AG04450 (cell line): ENCODE measurements around the gene GABBR1. TPM values are rescaled to one million over a fixed set of nuclear protein-coding genes. Genes with fewer than 3 reads are reported as not detected.

ENCODE experiments used
- CTCF ChIA-PET: fragments of 300-600, 350-600 bp; formaldehyde crosslinking; extraction: SDS; loops from one replicate; lab custom pipeline; 2022; ENCODE audit warnings: antibody characterized with exemption, inconsistent platforms; lab: Charles Lee
- POLR2A ChIA-PET: fragments of 350-600 bp; formaldehyde crosslinking; extraction: SDS; loops from one replicate; lab custom pipeline; 2021; ENCODE audit warnings: antibody characterized with exemption, inconsistent platforms; lab: Yijun Ruan, JAX
- DNase-seq: peaks from one replicate; pipeline ENCODE4 v3.0.0-alpha.2; 2011; ENCODE audit warnings: low read depth, low spot score
- H3K27ac ChIP-seq: one replicate; pipeline ENCODE4 v1.5.1; 2012; ENCODE audit warnings: low read depth, low read length, control low read depth
- H3K27me3 ChIP-seq: one replicate; pipeline ENCODE4 v1.6.0; 2012; ENCODE audit warnings: low read length; ENCODE audit not compliant: control insufficient read depth, insufficient read depth
- H3K4me3 ChIP-seq: 2 replicates; pipeline ENCODE4 v1.5.1; 2011; ENCODE audit warnings: mild to moderate bottlenecking, low read depth, low read length, control low read depth
- H3K9me3 ChIP-seq: 2 replicates; pipeline ENCODE4 v1.5.1; 2012; ENCODE audit warnings: low read length; ENCODE audit not compliant: control insufficient read depth, insufficient read depth
- CTCF ChIP-seq: IDR thresholded peaks from 2 replicates; pipeline ENCODE4 v1.5.1; 2011; ENCODE audit warnings: low read depth, low read length, control low read depth, inconsistent platforms
- polyA plus RNA-seq: library from polyadenylated mRNA; depleted of rRNA; stranded (reverse); fragments of >200 nt; gene quantifications from 2 replicates; pipeline ENCODE4 v1.2.3, GENCODE V29; 2011

The GABBR1 gene
- polyA plus RNA-seq, 1 experiment = 14.6 TPM

GRCh38 chr6:29633534-29633905, 537 bp upstream of the GABBR1 start:
- Histone ChIP-seq H3K4me3 (peak overlapping the region; percentile 79), H3K9me3 (no peaks in the 10 kb centered on the region; the same call in 1 of the 2 replicates), H3K27ac (peak overlapping the region; percentile 47), H3K27me3 (no peaks in the 10 kb centered on the region)
- ChIA-PET CTCF (interaction anchor here (0.9 to 13.4 kb wide), 3 partner anchors 17 to 470 kb away, joined by 3 to 281 read pairs (median 4); no protein-coding TSS in a partner anchor), POLR2A (interaction anchor here (0.6 to 1.7 kb wide), 5 partner anchors 14 to 816 kb away, joined by 3 to 12 read pairs (median 3); no protein-coding TSS in a partner anchor)
- no peak for DNase-seq
- TF ChIP-seq CTCF = no peak

- CTCF ChIA-PET = interaction anchor here (0.7 to 13.4 kb wide), 2 partner anchors 19 to 485 kb away, joined by 3 to 281 read pairs; no protein-coding TSS in a partner anchor
- no peak for TF ChIP-seq CTCF
- peak overlapping the region; percentile 21 for H3K27ac ChIP-seq
Observed at GRCh38 chr6:29631860-29632731, 887 bp downstream of the GABBR1 start.

GRCh38 chr6:29631209-29631810, 1.7 kb downstream of the GABBR1 start:
- ChIA-PET CTCF (interaction anchor here (1.0 to 13.4 kb wide), 2 partner anchors 20 to 203 kb away, joined by 3 to 281 read pairs; no protein-coding TSS in a partner anchor), POLR2A (no interaction called here)
- Histone ChIP-seq H3K4me3 (peak overlapping the region; percentile 79), H3K27ac (no peak overlapping the region), H3K27me3 (no peaks in the 10 kb centered on the region), H3K9me3 (no peaks in the 10 kb centered on the region; the same call in 1 of the 2 replicates)
- no peak for TF ChIP-seq CTCF
- no peak for DNase-seq

More at GRCh38 chr6:29631860-29632731, 887 bp downstream of the GABBR1 start:
- POLR2A ChIA-PET = interaction anchor here (0.6 to 1.7 kb wide), 6 partner anchors 16 to 1759 kb away, joined by 3 to 12 read pairs (median 3); a partner anchor contains a TSS
- H3K27me3 ChIP-seq = no peaks in the 10 kb centered on the region
- no peaks in the 10 kb centered on the region; the same call in 1 of the 2 replicates for H3K9me3 ChIP-seq
- no peak for DNase-seq
- peak overlapping the region; percentile 79 for H3K4me3 ChIP-seq

GRCh38 chr6:29630315-29630714, 2.7 kb downstream of the GABBR1 start:
- H3K4me3 ChIP-seq = no peak overlapping the region
- TF ChIP-seq CTCF = no peak
- CTCF ChIA-PET = interaction anchor here (1.0 to 13.4 kb wide), 2 partner anchors 21 to 204 kb away, joined by 3 to 281 read pairs; no protein-coding TSS in a partner anchor
- H3K27ac ChIP-seq = no peak overlapping the region
- no peaks in the 10 kb centered on the region; the same call in 1 of the 2 replicates for H3K9me3 ChIP-seq
- DNase-seq = no peak
- POLR2A ChIA-PET = interaction anchor here (0.6 kb wide), 1 partner anchor 706 kb away, joined by 4 read pairs; no protein-coding TSS in a partner anchor
- H3K27me3 ChIP-seq = no peaks in the 10 kb centered on the region
